Kidney (tissue), 14 donors: ENCODE measurements around the gene TPO. TPM values are rescaled to one million over a fixed set of nuclear protein-coding genes. Genes with fewer than 3 reads are reported as not detected.

Source experiments
- DNase-seq, 5 donors: peaks; one replicate each; pipeline ENCODE4 v3.0.0-alpha.2; 2013 to 2020
- FAIRE-seq: peaks from 2 replicates; lab custom pipeline; 2012; peaks lifted over from hg19 to GRCh38; lab: Jason Lieb, UNC
- H3K27ac ChIP-seq, 2 donors: one replicate each; pipeline ENCODE4 v1.7.0; 2013; ENCODE audit warnings: low read depth in 2 of 2, low read length in 2 of 2, inconsistent platforms in 1 of 2
- H3K27me3 ChIP-seq: one replicate; pipeline ENCODE4 v1.7.1; 2013; ENCODE audit warnings: low read length, inconsistent platforms; ENCODE audit not compliant: control insufficient read depth, insufficient read depth
- H3K36me3 ChIP-seq, 3 donors: one replicate each; pipeline versions ENCODE4 v1.7.0 to v1.7.1; 2013; ENCODE audit warnings: low read length in 3 of 3, control low read depth in 1 of 3, inconsistent platforms in 1 of 3; ENCODE audit not compliant: insufficient read depth in 3 of 3, control insufficient read depth in 2 of 3
- H3K4me1 ChIP-seq, 3 donors: one replicate each; pipeline versions ENCODE4 v1.7.0 to v1.7.1; 2013; ENCODE audit warnings: low read length in 3 of 3, inconsistent platforms in 1 of 3, low read depth in 1 of 3; ENCODE audit not compliant: control insufficient read depth in 2 of 3, insufficient read depth in 2 of 3
- H3K4me3 ChIP-seq, 3 donors: one replicate each; pipeline versions ENCODE4 v1.7.0 to v1.8.1; 2013; ENCODE audit warnings: low read length in 3 of 3, control low read depth in 1 of 3, inconsistent platforms in 1 of 3
- H3K9ac ChIP-seq, 3 donors: one replicate each; pipeline versions ENCODE4 v1.7.0 to v1.7.1; 2013; ENCODE audit warnings: low read length in 3 of 3, control low read depth in 1 of 3, inconsistent platforms in 1 of 3
- H3K9me3 ChIP-seq, 3 donors: one replicate each; pipeline versions ENCODE4 v1.7.0 to v1.7.1; 2013; ENCODE audit warnings: low read length in 3 of 3, control low read depth in 1 of 3, inconsistent platforms in 1 of 3; ENCODE audit not compliant: control insufficient read depth in 2 of 3, insufficient read depth in 1 of 3
- intact Hi-C: fragments of 100-400 bp; cut with DNase I; formaldehyde crosslinking; loops from one replicate; pipeline ENCODE4 v1.11.1; 2022
- polyA plus RNA-seq: library from polyadenylated mRNA; stranded (reverse); fragments of 350-450 nt; fragmentation: Illumina TruSeq; extraction: RNeasy Lipid Tissue Mini Kit (QIAGEN cat#74804); gene quantifications from one replicate; pipeline ENCODE4 v1.2.3, GENCODE V29; 2014; ENCODE audit warnings: low read depth, low replicate concordance; ENCODE audit not compliant: insufficient read depth
- total RNA-seq: library from RNA; stranded (reverse); fragmentation: NEBNext Ultra II Directional; extraction: Animal tissue kit (Norgen Biotek cat#: 25700); gene quantifications from one replicate; pipeline ENCODE4 v1.2.1, GENCODE V29; 2021
- TF ChIP-seq, protein P1 (sequence below): IDR thresholded peaks from 3 replicates; pipeline ENCODE4 v1.5.1; 2012; ENCODE audit warnings: mild to moderate bottlenecking, moderate library complexity, borderline replicate concordance; ENCODE audit not compliant: insufficient read depth; ENCODE audit errors: extremely low read depth
- donor health status: control.
- donor health status: control.
- donor health status: control.
- donor health status: control.
- donor health status: control.
- donor health status: DM: yes; HTN: yes; CAD: no.
- donor health status: Normal renal cell carcinoma (clear cell type).

The TPO gene
- total and polyA plus RNA-seq, 2 donors from 2014 or later, result not detected

DNA sequence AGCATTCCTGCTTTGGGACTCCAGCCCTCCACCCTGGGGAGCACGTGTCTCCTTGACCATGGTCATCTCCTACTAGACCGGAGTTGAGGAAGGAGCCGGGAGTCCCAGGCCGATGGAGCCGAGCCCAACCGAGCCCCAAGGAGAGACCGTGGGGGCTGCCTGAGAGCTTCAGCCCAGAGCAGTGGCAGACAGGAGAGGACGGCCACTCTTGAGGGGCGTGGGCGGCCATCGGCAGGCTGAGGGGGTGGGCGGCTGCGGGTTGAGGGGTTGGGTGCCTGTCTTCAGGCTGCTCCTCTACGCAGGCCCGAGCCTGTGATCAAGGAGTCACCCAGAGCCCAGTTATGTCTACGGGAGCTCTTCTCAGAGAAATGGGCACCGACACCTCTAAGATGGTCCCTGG, 172.4 kb downstream of the TPO start:
- FAIRE-seq (no peak), DNase-seq (peak in 1 of 5 donors; percentile 54)
- intact Hi-C loops, result no loop called here
- Histone ChIP-seq H3K9me3 (peaks cover 0 to 3% (median 0%) of the 10 kb centered on the region in 3 donors), H3K27me3 (no peaks in the 10 kb centered on the region), H3K27ac (no peak overlapping the region), H3K36me3 (no peaks in the 10 kb centered on the region), H3K4me3 (no peak overlapping the region), H3K9ac (no peak overlapping the region), H3K4me1 (peaks cover 0 to 4% (median 0%) of the 10 kb centered on the region in 3 donors)
- TF ChIP-seq, protein P1, sequence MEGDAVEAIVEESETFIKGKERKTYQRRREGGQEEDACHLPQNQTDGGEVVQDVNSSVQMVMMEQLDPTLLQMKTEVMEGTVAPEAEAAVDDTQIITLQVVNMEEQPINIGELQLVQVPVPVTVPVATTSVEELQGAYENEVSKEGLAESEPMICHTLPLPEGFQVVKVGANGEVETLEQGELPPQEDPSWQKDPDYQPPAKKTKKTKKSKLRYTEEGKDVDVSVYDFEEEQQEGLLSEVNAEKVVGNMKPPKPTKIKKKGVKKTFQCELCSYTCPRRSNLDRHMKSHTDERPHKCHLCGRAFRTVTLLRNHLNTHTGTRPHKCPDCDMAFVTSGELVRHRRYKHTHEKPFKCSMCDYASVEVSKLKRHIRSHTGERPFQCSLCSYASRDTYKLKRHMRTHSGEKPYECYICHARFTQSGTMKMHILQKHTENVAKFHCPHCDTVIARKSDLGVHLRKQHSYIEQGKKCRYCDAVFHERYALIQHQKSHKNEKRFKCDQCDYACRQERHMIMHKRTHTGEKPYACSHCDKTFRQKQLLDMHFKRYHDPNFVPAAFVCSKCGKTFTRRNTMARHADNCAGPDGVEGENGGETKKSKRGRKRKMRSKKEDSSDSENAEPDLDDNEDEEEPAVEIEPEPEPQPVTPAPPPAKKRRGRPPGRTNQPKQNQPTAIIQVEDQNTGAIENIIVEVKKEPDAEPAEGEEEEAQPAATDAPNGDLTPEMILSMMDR, result no peak

DNA sequence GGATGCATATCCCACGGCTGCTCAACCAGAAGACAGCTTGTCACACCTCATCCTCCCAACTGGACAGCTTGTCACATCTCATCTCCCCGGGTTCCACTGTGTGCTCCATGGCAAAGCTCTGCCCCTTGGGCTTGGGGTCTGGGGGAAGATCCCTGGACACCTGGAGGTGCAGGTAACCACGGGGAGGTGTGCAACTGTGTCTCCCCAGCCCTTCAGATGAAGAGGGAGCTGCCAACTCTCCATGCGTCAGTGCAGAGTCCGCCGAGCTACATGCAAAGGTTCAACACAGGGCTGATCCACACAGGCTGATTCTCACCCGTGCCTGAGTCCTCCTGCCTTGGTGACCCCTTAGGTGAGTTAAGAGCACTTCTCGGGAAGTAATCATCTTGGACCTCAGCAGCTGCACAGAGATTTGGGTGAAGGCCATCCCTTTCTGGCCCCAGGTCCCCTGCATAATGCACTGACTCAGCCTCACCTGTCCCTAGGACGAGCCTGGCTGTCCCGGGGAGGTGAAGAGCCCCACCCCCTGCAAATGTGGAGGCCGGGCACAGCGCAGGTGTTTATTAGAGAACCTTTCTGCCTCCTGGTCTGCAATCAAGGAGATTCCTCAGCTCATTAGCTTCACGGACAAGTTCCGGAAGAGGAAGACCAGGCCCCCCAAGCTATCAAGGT, 173.1 kb downstream of the TPO start:
- Histone ChIP-seq H3K9ac (no peak overlapping the region), H3K9me3 (peaks cover 0 to 3% (median 0%) of the 10 kb centered on the region in 3 donors), H3K27me3 (no peaks in the 10 kb centered on the region), H3K4me3 (no peak overlapping the region), H3K36me3 (no peaks in the 10 kb centered on the region), H3K27ac (no peak overlapping the region), H3K4me1 (peaks cover 0 to 9% (median 0%) of the 10 kb centered on the region in 3 donors)
- intact Hi-C loops, result no loop called here
- DNase-seq (peak in 2 of 5 donors; percentile 48 to 66), FAIRE-seq (no peak)
- TF ChIP-seq, protein P1, result no peak

DNA sequence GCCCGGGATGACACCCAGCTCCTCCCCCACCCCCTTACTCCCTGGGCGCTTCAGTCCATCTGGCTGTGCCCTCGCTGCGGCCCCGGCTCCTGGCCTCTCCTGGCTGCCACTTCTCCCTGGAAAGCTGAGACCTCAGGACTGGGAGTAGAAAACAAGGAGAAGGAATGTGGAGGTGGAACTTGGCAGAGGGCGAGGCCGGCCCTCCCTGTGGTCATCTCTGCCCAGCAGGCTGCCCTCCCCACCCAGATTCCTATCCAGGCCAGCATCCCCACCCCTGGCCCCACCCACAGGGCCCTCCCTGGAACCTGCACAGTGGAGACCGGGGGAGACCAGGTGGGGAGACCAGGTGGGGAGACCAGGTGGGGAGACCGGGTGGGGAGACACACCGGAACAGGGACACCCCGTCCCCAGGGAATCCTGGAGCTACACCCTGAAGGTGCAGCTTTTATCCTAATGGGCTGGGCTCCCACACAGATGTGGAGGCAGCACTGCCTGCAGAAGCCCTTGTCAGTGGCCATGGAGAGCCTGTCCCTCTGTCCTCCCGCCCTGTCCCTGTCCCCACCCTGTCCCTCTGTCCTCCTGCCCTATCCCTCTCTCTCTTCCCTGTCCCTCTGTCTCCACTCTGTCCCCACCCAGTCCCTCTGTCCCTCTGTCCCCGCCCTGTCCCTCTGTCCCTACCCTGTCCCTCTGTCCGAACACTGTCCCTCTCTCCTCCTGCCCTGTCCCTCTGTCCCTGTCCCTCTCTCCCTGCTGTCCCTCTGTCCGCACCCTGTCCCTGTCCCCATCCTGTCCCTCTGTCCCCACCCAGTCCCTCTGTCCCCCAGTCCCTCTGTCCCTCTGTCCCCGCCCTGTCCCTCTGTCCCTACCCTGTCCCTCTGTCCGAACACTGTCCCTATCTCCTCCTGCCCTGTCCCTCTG, 173.9 kb downstream of the TPO start:
- intact Hi-C loops, result no loop called here
- DNase-seq (peak in 2 of 5 donors; percentile 64 to 77), FAIRE-seq (no peak)
- TF ChIP-seq, protein P1, result no peak
- H3K9me3 ChIP-seq, result peaks cover 0 to 3% (median 0%) of the 10 kb centered on the region in 3 donors
- H3K4me3 ChIP-seq, result no peak overlapping the region
- no peak overlapping the region for H3K27ac ChIP-seq
- H3K27me3 ChIP-seq, result no peaks in the 10 kb centered on the region
- H3K36me3 ChIP-seq, result no peaks in the 10 kb centered on the region
- no peak overlapping the region for H3K9ac ChIP-seq
- H3K4me1 ChIP-seq, result peaks cover 0 to 14% (median 0%) of the 10 kb centered on the region in 3 donors
